K562 (cell line): Measurements from ENCODE around the gene UBE2I. TPM values are rescaled to one million over a fixed set of nuclear protein-coding genes. Genes with fewer than 3 reads are reported as not detected.

ENCODE experiments used
- AFF4 ChIP-seq: sonication (generic); formaldehyde crosslinking; IDR thresholded peaks from 2 replicates; pipeline ENCODE4 v1.8.0; 2023; ENCODE audit warnings: mild to moderate bottlenecking, missing genetic modification reagents
- ARHGAP35 ChIP-seq: fragments of 450-650 bp; IDR thresholded peaks from 2 replicates; pipeline ENCODE4 v1.6.1; 2018; ENCODE audit not compliant: partially characterized antibody
- BACH1 ChIP-seq: fragments of 200-800 bp; sonication (Bioruptor generic); IDR thresholded peaks from 2 replicates; pipeline ENCODE4 v1.6.1; 2016; ENCODE audit warnings: missing genetic modification characterization, missing compliant biosample characterization
- CSDE1 ChIP-seq, 2 experiments: fragments of 450-650 bp; IDR thresholded peaks; 2 replicates each; pipeline ENCODE4 v1.6.1; 2016; ENCODE audit warnings: mild to moderate bottlenecking in 1 of 2
- LARP7 ChIP-seq: fragments of 450-650 bp; IDR thresholded peaks from 2 replicates; pipeline ENCODE4 v1.6.1; 2016
- MIER1 ChIP-seq: fragments of 450-650 bp; IDR thresholded peaks from 2 replicates; pipeline ENCODE4 v1.6.1; 2016; ENCODE audit warnings: antibody characterized with exemption, mild to moderate bottlenecking, low read depth
- MXD1 ChIP-seq: fragments of 250-450 bp; sonication (Bioruptor Pico); IDR thresholded peaks from 2 replicates; pipeline ENCODE4 v1.8.0; 2021; ENCODE audit warnings: borderline replicate concordance, mild to moderate bottlenecking, moderate library complexity; ENCODE audit not compliant: poor library complexity, severe bottlenecking
- MYC ChIP-seq, 2 experiments: fragments of 250-450 bp in 1 of 2; sonication (Bioruptor Pico) in 1 of 2; IDR thresholded peaks; 2 replicates each; pipeline versions ENCODE4 v1.5.1 to v1.6.1; 2012 to 2021; ENCODE audit warnings: low read depth in 2 of 2, borderline replicate concordance in 1 of 2, improper control_type of control experiment in 1 of 2, low read length in 1 of 2, mild to moderate bottlenecking in 1 of 2, moderate library complexity in 1 of 2
- NCOR1 ChIP-seq: fragments of 450-650 bp; IDR thresholded peaks from 2 replicates; pipeline ENCODE4 v1.6.1; 2016; ENCODE audit warnings: mild to moderate bottlenecking, moderate library complexity
- NFE2 ChIP-seq: IDR thresholded peaks from 2 replicates; pipeline ENCODE4 v1.6.1; 2014; ENCODE audit warnings: antibody characterized with exemption, low read depth
- PKNOX1 ChIP-seq: fragments of 450-650 bp; IDR thresholded peaks from 2 replicates; pipeline ENCODE4 v1.6.1; 2016
- RFX7 ChIP-seq: fragments of 250-450 bp; sonication (Bioruptor Pico); IDR thresholded peaks from 2 replicates; pipeline ENCODE4 v1.5.1; 2021; ENCODE audit warnings: mild to moderate bottlenecking
- STAG1 ChIP-seq: sonication (generic); formaldehyde crosslinking; IDR thresholded peaks from 2 replicates; pipeline ENCODE4 v1.5.0; 2020; ENCODE audit warnings: missing genetic modification reagents, borderline replicate concordance
- TCFL5 ChIP-seq: fragments of 250-450 bp; sonication (Bioruptor Pico); conservative IDR thresholded peaks from 2 replicates; pipeline ENCODE4 v1.6.1; 2021; ENCODE audit warnings: mild to moderate bottlenecking, moderate library complexity, matching md5 sums
- TRIM28 ChIP-seq: fragments of 450-650 bp; IDR thresholded peaks from 2 replicates; pipeline ENCODE4 v1.6.1; 2017
- ZKSCAN3 ChIP-seq: fragments of 250-450 bp; sonication (Bioruptor Pico); IDR thresholded peaks from 2 replicates; pipeline ENCODE4 v1.4.0; 2020
- ZNF146 ChIP-seq: IDR thresholded peaks from one replicate; pipeline ENCODE4 v1.6.1; 2018; ENCODE audit warnings: missing compliant biosample characterization; ENCODE audit not compliant: unreplicated experiment
- ZNF23 ChIP-seq: fragments of 250-450 bp; sonication (Bioruptor Pico); IDR thresholded peaks from 2 replicates; pipeline ENCODE4 v1.4.0; 2020; ENCODE audit warnings: mild to moderate bottlenecking
- ZNF282 ChIP-seq: sonication (generic); formaldehyde crosslinking; IDR thresholded peaks from 2 replicates; pipeline ENCODE4 v1.8.1; 2023; ENCODE audit warnings: missing genetic modification reagents
- ZNF586 ChIP-seq: fragments of 450-650 bp; formaldehyde crosslinking; conservative IDR thresholded peaks from 2 replicates; pipeline ENCODE4 v1.4.0; 2020; ENCODE audit warnings: mild to moderate bottlenecking, moderate library complexity
- ZNF668 ChIP-seq: fragments of 250-450 bp; sonication (Bioruptor Pico); IDR thresholded peaks from 2 replicates; pipeline ENCODE4 v1.8.0; 2022; ENCODE audit warnings: mild to moderate bottlenecking, inconsistent platforms
- polyA plus RNA-seq, 8 experiments: library from polyadenylated mRNA; depleted of rRNA in 4 of 8; stranded (reverse) in 5 of 8; unstranded in 3 of 8; fragments of >200 nt; fragmentation: Nextera tagmentation in 2 of 8; fragmentation: Illumina TruSeq in 1 of 8; extraction: Ambion mirVana in 2 of 8; extraction: Trizol in 1 of 8; gene quantifications; 2 replicates each; pipeline versions ENCODE4 v1.2.1 to v1.2.3, GENCODE V29; 2011 to 2014; ENCODE audit warnings: inconsistent platforms in 1 of 8, missing spikeins in 1 of 8
- total RNA-seq, 7 experiments: library from RNA; depleted of rRNA in 6 of 7; stranded (reverse); fragments of >200 nt in 6 of 7; fragmentation: Illumina TruSeq in 2 of 7; extraction: Trizol in 2 of 7; gene quantifications; 2 replicates each; pipeline versions ENCODE4 v1.2.1 to v1.2.3, GENCODE V29; 2011 to 2021; ENCODE audit warnings: low replicate concordance in 1 of 7
- TF ChIP-seq, protein P1 (sequence below), 3 experiments: fragments of 200-800 bp in 1 of 3; sonication (Bioruptor generic) in 1 of 3; sonication (generic) in 1 of 3; formaldehyde crosslinking in 1 of 3; IDR thresholded peaks; 2 replicates each; pipeline versions ENCODE4 v1.6.1 to v1.8.0; 2016 to 2022; ENCODE audit warnings: mild to moderate bottlenecking in 2 of 3, missing compliant biosample characterization in 2 of 3, missing genetic modification characterization in 2 of 3, missing genetic modification reagents in 1 of 3

The UBE2I gene
- total and polyA plus RNA-seq, 9 of the 15 experiments (the other 6 are each of a cell fraction or from before 2014, with no cell fraction given) = 36.6 to 254 (median 104) TPM

- TF ChIP-seq, protein P1, sequence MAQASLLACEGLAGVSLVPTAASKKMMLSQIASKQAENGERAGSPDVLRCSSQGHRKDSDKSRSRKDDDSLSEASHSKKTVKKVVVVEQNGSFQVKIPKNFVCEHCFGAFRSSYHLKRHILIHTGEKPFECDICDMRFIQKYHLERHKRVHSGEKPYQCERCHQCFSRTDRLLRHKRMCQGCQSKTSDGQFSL (CRISPR knock-in tag; IDR thresholded peaks at IDR 0.05) = no peak
- TF ChIP-seq, protein P1 (tag; IDR thresholded peaks at IDR 0.05) = no peak; a peak in 1 of 4 replicates
- TF ChIP-seq NFE2 = no peak
- TF ChIP-seq MIER1 = no peak
- TF ChIP-seq ARHGAP35 = no peak
- TF ChIP-seq MXD1 = no peak
- TF ChIP-seq ZNF586 (CRISPR knock-in tag) = no peak
- TF ChIP-seq ZKSCAN3 (CRISPR knock-in tag) = no peak
- TF ChIP-seq PKNOX1 = peak; percentile 55; the same call in 1 of the 2 replicates
- TF ChIP-seq NCOR1 = no peak
- TF ChIP-seq ZNF668 (CRISPR knock-in tag) = no peak
- peak; percentile 52 for TF ChIP-seq MYC (IDR thresholded peaks at IDR 0.05; ENCODE audit: low read depth, low read length)
- TF ChIP-seq MYC (CRISPR knock-in tag; IDR thresholded peaks at IDR 0.05; ENCODE audit: borderline replicate concordance, low read depth) = peak; percentile 97
- TF ChIP-seq TRIM28 = no peak
- no peak for TF ChIP-seq ZNF146 (CRISPR knock-in tag)
- TF ChIP-seq TCFL5 (CRISPR knock-in tag) = no peak
- no peak for TF ChIP-seq BACH1
- TF ChIP-seq RFX7 (CRISPR knock-in tag) = no peak
- 0 out of 2 replicates have a peak, but pooled peaks have one; percentile 34 for TF ChIP-seq LARP7
- no peak; the same call in 1 of the 2 replicates for TF ChIP-seq AFF4 (CRISPR knock-in tag)
- TF ChIP-seq ZNF23 (CRISPR knock-in tag) = no peak
- TF ChIP-seq STAG1 (CRISPR knock-in tag) = no peak
- no peak; a peak in 1 of 4 replicates for TF ChIP-seq CSDE1 (IDR thresholded peaks at IDR 0.05)
- no peak for TF ChIP-seq ZNF282 (CRISPR knock-in tag)
These were observed at the start of gene UBE2I (continued) for GRCh38 chr16:1308977-1309885.
